Fibroblast of lung (primary cell): ENCODE results near the gene RRP7A.

Experiments
- EZH2 ChIP-seq: IDR thresholded peaks from 2 replicates; pipeline ENCODE4 v1.5.1; 2012; ENCODE audit warnings: low read length, control low read depth, mild to moderate bottlenecking; ENCODE audit errors: missing control alignments
- TF ChIP-seq, protein P1 (sequence below), 2 donors: IDR thresholded peaks in 1 of 2; conservative IDR thresholded peaks in 1 of 2; 1 replicate in 1 of 2; 2 replicates in 1 of 2; pipeline ENCODE4 v1.5.1; 2011 to 2012; ENCODE audit warnings: low read length in 2 of 2, control low read depth in 1 of 2, inconsistent platforms in 1 of 2, low read depth in 1 of 2, mild to moderate bottlenecking in 1 of 2

DNA sequence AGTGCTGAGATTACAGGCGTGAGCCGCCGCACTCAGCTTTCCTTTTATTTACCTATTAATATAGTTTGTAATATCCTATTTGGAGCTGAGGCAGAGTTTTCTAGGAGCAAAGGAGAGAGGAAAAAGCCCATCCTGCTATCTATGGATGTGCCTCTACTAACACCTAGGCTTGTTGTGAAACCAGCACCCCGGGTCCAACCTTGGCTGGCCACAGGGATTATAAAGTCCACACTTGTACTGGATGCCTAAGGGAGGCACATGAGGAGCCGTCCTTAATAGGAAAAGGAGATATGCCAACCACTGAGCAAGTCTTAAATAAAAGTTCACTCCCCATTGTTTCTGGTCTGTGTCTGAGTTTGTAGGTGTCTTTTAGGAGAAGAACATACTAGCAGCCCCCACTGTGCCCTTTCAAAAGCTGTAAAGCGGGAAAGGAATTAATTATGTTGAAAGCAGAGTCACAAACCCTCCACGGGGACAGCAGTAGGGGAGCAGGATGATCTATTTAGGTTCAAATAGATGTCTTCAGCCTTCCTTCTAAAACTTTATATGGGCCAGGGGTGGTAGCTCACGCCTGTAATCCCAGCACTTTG lies 29.3 kb downstream of the RRP7A start:
- TF ChIP-seq, protein P1, sequence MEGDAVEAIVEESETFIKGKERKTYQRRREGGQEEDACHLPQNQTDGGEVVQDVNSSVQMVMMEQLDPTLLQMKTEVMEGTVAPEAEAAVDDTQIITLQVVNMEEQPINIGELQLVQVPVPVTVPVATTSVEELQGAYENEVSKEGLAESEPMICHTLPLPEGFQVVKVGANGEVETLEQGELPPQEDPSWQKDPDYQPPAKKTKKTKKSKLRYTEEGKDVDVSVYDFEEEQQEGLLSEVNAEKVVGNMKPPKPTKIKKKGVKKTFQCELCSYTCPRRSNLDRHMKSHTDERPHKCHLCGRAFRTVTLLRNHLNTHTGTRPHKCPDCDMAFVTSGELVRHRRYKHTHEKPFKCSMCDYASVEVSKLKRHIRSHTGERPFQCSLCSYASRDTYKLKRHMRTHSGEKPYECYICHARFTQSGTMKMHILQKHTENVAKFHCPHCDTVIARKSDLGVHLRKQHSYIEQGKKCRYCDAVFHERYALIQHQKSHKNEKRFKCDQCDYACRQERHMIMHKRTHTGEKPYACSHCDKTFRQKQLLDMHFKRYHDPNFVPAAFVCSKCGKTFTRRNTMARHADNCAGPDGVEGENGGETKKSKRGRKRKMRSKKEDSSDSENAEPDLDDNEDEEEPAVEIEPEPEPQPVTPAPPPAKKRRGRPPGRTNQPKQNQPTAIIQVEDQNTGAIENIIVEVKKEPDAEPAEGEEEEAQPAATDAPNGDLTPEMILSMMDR (conservative IDR thresholded peaks at IDR 0.05 in 1 of 2, IDR thresholded peaks at IDR 0.05 in 1 of 2; ENCODE audit: low read depth in 1 of 2, low read length in 2 of 2): no peak
- TF ChIP-seq EZH2: no peak
